GM23338 (cell line): ENCODE measurements around the gene CEACAM18.

Experiments
- CREB1 ChIP-seq: fragments of 250-450 bp; sonication (Bioruptor Pico); IDR thresholded peaks from 2 replicates; pipeline ENCODE4 v1.5.0; 2020; ENCODE audit warnings: low read depth, mild to moderate bottlenecking, moderate library complexity
- EZH2 ChIP-seq: fragments of 200-600 bp; sonication (generic); IDR thresholded peaks from one replicate; pipeline ENCODE4 v1.8.0; 2017; ENCODE audit warnings: antibody characterized with exemption, mild to moderate bottlenecking, low read depth; ENCODE audit not compliant: unreplicated experiment
- EZH2phosphoT487 ChIP-seq: fragments of 200-600 bp; sonication (generic); IDR thresholded peaks from one replicate; pipeline ENCODE4 v1.8.1; 2018; ENCODE audit warnings: antibody characterized with exemption; ENCODE audit not compliant: unreplicated experiment
- POLR2AphosphoS5 ChIP-seq: IDR thresholded peaks from 2 replicates; pipeline ENCODE4 v1.6.1; 2016; ENCODE audit warnings: antibody characterized with exemption, low read depth
- TF ChIP-seq, protein P1 (sequence below), 2 experiments: fragments of 200-600 bp in 1 of 2; sonication (generic) in 1 of 2; conservative IDR thresholded peaks; 2 replicates each; pipeline versions ENCODE4 v1.5.1 to v1.6.1; 2016 to 2017; ENCODE audit warnings: antibody characterized with exemption in 2 of 2, low read depth in 2 of 2, mild to moderate bottlenecking in 2 of 2, moderate library complexity in 1 of 2
- TF ChIP-seq, protein P2 (sequence below): IDR thresholded peaks from one replicate; pipeline ENCODE4 v1.6.1; 2018; ENCODE audit warnings: antibody characterized with exemption; ENCODE audit not compliant: unreplicated experiment

DNA sequence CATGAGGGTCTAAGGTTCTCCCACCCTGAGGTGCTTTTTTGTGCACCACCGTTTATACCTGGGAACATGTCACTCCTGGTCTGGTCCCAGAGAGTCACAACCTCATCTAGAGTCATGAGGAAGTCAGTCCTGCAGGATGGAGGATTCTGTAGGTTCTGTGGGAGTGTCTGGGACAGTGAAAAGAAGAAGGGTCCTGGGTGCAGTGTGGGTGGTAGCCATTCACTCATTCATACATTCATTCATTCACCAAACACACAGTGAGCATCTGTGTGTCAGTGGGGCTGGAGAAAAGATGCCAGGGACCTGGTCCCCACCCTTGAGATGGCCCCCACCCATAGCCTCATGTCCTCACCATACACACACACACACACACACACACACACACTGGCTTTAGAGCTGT is 8.7 kb upstream of the CEACAM18 start:
- TF ChIP-seq EZH2phosphoT487 (no peak), EZH2 (no peak), POLR2AphosphoS5 (no peak), CREB1 (no peak)
- TF ChIP-seq, protein P1, sequence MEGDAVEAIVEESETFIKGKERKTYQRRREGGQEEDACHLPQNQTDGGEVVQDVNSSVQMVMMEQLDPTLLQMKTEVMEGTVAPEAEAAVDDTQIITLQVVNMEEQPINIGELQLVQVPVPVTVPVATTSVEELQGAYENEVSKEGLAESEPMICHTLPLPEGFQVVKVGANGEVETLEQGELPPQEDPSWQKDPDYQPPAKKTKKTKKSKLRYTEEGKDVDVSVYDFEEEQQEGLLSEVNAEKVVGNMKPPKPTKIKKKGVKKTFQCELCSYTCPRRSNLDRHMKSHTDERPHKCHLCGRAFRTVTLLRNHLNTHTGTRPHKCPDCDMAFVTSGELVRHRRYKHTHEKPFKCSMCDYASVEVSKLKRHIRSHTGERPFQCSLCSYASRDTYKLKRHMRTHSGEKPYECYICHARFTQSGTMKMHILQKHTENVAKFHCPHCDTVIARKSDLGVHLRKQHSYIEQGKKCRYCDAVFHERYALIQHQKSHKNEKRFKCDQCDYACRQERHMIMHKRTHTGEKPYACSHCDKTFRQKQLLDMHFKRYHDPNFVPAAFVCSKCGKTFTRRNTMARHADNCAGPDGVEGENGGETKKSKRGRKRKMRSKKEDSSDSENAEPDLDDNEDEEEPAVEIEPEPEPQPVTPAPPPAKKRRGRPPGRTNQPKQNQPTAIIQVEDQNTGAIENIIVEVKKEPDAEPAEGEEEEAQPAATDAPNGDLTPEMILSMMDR (conservative IDR thresholded peaks at IDR 0.05; ENCODE audit: low read depth in 2 of 2): no peak
- TF ChIP-seq, protein P2, sequence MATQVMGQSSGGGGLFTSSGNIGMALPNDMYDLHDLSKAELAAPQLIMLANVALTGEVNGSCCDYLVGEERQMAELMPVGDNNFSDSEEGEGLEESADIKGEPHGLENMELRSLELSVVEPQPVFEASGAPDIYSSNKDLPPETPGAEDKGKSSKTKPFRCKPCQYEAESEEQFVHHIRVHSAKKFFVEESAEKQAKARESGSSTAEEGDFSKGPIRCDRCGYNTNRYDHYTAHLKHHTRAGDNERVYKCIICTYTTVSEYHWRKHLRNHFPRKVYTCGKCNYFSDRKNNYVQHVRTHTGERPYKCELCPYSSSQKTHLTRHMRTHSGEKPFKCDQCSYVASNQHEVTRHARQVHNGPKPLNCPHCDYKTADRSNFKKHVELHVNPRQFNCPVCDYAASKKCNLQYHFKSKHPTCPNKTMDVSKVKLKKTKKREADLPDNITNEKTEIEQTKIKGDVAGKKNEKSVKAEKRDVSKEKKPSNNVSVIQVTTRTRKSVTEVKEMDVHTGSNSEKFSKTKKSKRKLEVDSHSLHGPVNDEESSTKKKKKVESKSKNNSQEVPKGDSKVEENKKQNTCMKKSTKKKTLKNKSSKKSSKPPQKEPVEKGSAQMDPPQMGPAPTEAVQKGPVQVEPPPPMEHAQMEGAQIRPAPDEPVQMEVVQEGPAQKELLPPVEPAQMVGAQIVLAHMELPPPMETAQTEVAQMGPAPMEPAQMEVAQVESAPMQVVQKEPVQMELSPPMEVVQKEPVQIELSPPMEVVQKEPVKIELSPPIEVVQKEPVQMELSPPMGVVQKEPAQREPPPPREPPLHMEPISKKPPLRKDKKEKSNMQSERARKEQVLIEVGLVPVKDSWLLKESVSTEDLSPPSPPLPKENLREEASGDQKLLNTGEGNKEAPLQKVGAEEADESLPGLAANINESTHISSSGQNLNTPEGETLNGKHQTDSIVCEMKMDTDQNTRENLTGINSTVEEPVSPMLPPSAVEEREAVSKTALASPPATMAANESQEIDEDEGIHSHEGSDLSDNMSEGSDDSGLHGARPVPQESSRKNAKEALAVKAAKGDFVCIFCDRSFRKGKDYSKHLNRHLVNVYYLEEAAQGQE: no peak
